ENCODE measurements around the gene SH3BGRL.
"Not testable (repeated sequence)": the region's sequence is repeated elsewhere in the genome, so short reads cannot be mapped to it uniquely, and the experiment has no call there.

The SH3BGRL gene

DNA sequence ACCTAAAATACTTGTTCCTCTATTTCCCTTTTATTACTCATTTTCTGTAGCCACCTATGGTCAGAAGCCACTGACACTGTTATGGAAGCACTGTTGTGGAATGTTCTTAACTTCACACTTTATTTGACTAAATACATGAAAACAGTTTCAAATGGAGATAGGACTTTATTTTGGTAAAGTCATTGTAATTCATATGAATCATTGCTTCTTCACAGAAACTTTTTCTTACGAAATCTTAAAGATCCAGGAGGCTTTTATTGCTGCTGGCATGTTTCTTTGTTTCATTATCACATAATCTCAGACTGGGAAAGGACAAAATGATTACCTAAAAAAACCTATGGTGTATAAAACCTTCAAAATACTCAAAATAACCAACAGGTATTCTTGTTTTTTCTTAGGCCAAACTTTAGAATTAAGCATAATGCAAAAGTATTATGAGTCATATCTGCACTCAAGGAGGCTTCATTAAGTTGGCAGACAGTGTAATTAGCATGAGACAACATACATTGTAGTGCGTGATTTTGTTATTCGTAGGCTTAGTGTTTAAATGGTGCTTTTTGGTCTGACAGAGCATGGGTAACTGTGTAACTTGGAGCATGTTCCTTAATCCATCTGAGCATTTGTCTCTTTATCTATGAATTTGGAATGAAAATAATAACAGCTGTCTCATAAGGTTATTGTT, 58.0 kb downstream of the SH3BGRL start:
- no peak for DNase-seq

DNA sequence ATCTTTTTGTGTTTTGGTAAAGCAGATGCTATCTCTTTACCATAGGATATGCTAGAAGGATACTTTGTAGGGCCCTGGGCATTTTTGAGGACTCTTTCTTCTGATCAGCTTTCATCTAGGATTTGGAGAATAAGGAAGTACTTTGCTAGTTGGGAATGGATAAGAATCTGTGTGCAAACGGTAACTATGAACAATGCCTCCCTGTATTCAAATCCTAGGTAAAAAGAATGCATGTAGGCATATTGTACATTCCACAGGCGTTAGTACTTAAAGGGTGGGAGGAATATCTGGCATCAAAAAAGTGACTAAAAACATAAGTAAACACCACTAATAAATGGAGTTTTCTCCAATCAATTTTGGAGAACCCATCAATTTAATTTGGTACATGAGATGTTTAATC, 59.7 kb downstream of the SH3BGRL start:
- no peak for DNase-seq

DNA sequence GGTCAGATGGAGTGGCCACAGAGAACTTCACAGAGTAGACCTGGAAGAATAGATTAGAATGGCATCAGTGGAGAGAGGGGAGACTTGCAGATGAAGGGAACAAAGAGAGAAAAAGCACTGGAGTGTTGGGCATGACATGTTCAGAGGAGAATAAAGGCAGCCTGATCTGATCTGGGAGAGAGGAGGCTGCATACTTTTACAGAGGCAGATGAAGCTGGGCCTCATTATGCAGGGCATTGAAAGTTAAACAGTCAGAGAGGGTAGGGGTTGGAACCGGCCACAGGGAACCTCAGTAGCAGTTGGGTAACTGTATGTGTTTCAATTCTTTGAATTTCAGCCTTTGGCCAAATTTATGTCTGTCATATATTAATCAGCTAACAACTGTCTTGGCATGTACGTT, 61.2 kb downstream of the SH3BGRL start:
- DNase-seq = no peak

DNA sequence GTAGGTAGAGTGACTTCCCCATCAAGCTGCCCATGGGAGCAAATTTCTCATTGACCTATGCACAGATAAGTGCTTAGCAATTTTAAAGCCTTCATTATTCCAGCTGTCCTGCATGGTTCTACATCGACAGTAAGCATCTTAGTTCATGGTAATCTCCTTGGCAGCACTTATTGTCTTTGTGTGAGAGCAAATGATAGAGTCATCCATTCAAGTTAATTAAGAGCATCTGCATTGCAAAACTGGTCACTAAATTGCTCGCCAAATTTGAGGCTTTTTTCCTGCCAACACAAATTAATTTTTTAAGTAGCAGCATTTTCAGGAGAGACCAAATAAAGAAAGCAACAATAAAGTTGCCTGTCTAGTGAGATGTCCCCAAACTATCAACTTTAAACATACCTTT, 76.7 kb downstream of the SH3BGRL start:
- no peak for DNase-seq

DNA sequence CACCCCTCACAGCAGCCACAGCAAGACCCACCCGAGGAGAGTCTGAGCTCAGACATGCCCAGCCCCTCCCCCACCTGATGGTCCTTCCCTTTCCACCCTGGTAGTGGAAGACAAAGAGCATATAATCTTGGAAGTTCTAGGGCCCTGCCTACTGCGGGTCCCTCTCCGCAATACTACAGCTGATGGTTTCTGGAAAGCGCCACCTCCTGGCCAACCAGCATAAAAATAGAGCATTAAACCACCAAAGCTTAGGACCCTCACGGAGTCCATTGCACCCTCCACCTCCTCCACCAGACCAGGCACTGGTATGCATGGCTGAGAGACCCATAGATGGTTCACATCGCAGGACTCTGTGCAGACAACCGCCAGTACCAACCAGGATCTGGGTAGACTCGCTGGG, 78.2 kb downstream of the SH3BGRL start:
- no peak for DNase-seq

DNA sequence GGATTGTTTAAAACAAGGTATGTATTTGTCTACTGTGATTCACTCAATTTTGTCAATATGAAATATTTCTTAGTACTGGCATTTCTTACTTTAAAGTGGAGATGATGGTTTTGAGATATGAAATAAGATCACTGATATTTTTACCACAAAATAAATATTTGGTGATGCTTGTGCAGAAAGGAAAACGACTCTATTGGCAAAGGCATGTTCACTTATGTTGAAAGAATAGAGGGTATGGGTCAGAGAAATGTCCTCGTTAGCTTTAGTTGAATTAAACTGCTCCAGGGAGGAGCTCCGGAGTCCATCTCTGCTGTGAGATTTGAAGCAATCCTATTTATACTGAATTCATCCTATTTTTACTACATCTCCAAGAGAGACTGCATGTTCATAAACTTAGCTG, 84.2 kb downstream of the SH3BGRL start:
- no peak for DNase-seq

DNA sequence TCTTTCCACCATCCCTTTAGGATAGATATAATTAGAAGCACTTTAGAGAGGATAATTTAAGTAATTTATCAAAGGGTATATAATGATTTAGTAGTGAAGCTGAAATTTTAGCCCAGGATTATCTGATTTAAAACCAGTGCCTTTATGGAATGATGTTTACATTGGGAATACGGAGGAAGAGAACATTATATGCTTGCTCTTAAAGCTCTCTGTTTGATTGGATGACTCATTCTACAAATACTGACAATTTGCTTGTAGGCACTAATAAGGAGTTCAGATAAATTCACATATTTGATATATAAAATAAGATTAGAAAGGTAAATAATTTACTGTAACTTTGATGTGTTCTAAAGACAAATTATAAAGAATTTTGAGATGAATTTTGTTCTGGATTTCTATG, 84.7 kb downstream of the SH3BGRL start:
- no peak for DNase-seq

DNA sequence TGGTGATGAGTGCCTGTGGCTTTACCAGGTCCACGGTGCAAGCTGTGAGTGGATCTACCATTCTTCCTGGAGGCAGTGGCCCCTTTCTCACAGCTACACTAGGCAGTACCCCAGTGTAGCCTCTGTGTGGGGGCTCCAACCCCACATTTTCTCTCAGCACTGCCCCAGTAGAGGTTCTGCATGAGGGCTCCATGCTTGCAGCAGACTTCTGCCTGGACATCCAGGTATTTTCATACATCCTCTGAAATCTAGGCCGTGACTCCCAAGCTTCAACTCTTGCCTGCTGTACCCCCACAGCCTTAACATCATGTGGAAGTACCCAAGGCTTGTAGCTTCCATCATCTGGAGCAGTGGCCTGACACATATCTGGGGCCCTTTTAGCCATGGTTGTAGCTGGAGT, 90.1 kb downstream of the SH3BGRL start:
- no peak for DNase-seq

DNA sequence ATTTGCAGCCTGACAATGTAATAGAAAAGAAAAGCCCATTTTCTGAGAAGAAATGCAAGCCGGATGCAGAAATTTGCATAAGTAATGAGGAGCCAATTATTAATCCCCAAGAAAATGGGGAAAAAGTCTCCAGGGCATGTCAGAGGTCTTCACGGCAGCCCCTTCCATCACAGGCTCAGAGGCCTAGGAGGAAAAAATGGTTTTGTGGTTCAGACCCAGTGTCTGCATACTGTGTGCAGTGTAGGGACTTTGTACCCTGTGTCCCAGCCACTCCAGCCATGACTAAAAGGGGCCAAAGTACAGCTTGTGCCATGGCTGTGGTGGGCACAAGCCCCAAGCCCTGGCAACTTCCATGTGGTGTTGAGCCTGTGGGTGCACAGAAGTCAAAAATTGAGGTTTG, 92.2 kb downstream of the SH3BGRL start:
- DNase-seq = no peak

DNA sequence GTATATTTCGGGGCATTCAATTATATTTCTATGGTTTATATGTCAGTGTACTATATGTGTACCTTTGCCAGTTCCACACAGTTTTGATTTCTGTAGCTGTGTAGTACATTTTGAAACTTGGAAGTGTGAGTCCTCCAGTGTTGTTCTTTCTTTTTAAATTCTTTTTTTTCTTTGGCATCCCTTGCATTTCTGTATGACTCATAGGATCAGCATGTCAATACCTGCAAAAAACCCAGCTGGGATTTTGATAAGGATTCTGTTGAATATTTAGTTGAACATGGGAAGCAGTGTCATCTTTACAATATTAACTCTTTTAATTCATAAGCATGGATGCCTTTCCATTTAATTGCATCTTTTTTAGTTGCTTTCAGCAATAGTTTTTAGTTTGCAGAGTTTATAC, 100.0 kb downstream of the SH3BGRL start:
- DNase-seq = no peak

DNA sequence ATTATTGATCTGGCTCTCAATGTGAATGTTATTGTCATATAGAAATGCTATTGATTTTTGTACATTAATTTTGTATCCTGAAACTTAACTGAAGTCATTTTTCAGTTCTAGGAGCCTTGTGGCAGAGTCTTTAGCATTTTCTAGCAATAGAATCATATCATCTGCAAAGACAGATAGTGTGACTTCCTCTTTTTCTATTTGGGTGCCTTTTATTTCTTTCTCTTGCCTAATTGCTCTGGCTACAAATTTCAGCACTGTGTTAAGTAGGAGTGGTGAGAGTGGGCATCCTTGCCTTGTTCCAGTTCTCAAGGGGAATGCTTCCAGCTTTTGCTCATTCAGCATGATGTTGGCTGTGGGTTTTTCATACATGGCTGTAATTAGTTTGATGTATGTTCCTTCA, 102.7 kb downstream of the SH3BGRL start:
- no peak for DNase-seq

DNA sequence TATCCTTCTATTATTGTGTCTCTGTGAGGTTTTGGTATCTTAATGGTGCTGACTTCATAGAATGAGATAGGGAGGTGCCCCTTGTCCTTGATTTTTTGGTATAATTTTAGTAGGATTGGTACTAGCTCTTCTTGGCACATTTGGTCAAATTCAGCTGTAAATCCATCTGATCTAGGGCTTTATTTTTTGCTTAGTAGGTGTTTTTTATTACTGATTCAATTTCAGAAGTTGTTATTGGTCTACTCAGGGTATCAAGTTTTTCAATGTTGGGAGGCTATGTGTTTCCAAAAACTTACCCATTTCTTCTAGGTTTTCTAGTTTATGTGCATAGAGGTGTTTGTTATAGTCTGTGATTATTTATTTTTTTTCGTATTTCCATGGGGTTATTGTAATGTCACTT, 103.3 kb downstream of the SH3BGRL start:
- no peak for DNase-seq

DNA sequence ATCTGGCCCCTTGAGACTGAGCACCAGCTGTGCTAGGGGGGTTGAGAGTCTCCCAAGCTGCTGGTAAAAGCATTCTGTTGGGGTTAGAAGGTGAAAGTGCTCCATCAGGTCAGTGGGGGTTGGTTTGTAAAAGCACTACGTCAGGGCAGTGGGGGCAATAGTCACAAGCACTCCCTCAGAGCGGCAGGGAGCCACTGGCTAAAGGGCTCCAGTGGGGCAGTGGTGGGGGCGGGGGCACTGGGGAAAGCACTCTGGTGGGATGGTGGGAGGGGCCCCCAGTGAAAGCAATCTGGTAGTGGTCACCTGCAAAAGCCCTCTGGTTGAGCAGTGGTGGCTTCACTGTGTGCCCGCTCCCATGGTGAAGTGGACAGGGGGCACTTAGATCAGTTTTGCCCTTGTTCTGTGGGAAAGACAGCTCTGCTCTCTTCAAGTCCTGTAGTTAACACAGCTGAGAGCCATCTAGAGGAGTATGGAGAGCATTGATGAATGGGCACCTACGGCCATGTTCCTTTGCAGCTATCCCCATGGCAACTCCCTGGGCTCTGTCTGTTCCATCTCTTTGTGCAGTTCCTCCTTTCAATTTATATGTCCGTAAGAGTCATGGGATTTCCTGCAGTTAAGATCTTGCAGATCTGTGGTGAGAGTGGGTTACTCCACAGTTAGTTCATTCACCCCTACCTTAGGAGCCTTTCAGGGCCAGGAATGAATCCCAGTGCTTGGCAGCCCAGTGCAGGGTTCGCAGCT, 106.4 kb downstream of the SH3BGRL start:
- no peak for DNase-seq

DNA sequence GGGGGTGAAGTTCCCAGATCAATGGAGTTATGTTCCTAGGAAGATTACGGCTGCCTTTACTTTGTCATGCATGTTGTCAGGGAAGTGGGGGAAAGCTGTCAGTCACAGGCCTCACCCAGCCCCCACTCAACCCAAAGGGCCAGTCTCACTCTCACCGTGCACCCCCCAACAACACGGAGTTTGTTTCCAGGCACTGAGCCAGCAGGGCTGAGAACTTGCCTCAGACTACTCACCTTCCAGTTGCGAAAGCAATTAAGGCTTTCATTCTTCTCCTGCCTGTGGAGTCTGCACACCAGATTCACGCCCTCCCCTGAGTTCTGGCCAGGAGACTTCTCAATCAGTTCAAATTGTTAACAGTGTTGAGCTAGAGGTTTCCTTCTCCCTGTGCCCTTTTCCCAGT, 114.3 kb downstream of the SH3BGRL start:
- DNase-seq = no peak

DNA sequence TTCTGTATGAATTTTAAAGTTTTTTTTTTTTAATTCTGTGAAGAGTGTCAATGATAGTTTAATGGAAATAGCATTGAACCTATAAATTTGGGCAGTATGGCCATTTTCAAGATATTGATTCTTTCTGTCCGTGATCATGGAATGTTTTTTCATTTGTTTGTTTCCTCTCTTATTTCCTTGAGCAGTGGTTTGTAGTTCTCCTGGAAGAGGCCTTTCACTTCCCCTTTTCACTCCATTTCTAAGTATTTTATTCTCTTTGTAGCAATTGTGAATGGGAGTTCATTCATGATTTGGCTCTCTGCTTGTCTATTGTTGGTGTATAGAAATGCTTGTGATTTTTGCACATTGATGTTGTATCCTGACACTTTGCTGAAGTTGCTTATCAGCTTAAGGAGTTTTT, 129.8 kb downstream of the SH3BGRL start:
- not testable (repeated sequence) for DNase-seq

DNA sequence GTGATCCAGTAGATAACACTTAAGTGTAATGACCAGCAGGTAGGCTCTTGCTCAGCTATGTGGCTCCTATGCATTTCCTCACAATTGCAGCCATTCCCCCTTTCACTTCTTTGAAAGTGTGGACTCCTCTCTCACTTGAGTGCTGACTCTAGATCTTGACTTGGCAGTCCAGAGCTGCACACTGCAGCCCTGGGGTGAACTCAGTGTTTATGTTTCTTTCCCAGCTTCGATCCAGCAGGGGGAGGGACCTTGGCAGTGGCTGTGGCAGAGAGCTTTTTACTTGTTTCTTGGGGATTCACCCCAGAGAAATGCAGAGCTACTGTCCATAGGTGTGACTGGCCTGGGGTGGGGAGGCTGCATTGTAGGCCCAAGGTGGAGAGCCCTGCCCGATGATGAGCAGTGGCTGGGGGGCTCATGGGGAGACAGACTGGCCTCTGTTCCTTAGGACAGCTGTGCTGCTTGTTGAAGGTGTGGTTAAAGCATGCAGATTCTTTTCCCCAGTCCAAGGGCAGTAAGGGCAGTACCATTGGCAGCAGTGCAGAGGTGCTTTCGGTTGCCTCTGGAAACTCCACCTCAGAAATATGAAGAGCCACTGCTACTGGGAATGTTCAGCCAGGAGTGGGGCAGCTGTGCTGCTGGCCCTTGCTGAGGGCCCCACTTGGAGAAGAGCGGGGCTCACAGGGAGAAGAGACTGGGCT, 134.7 kb downstream of the SH3BGRL start:
- no peak for DNase-seq

DNA sequence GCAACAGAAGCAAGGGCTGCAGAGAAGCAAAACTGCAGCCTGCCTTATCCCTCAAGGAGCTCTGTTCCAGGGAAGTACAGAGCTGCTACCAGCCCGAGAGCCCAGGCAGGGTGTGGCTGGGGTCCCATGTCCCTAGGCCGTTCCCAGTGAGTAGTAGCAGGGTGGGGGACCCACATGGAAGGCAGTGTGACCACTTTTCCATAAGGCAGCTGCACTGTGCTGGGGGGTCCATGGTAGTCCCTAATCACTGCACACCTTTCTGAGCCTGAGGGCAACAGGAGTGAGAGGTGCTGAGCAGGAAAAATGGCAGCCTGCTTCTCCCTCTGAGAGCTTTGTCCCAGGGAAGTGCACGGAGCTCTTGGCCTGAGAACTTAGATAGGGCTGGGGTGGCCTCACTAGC, 135.9 kb downstream of the SH3BGRL start:
- no peak for DNase-seq

DNA sequence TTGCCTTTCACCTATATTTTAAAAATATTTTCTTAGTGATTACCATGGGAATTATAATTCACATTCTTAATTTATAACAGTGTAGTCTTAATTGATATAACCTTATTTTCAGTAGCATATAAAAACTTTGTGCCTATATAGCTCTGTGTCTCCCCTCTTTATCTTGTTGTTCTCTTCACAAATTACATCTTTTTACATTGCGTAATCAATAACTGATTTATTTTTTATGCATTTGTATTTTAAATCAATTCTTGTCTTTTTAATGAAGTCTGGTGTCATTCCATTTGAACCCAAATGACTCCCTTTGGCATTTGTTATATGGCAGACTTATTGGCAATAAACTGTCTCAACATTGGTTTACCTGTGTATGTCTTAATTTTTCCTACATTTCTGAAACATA, 137.0 kb downstream of the SH3BGRL start:
- DNase-seq = no peak

DNA sequence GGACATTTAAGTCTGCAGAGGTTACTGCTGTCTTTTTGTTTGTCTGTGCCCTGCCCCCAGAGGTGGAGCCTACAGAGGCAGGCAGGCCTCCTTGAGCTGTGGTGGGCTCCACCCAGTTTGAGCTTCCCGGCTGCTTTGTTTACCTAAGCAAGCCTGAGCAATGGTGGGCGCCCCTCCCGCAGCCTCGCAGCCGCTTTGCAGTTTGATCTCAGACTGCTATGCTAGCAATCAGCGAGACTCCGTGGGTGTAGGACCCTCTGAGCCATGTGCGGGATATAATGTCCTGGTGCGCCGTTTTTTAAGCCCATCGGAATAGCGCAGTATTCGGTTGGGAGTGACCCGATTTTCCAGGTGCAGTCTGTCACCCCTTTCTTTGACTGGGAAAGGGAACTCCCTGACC, 143.4 kb downstream of the SH3BGRL start:
- not testable (repeated sequence) for DNase-seq
